Heart right ventricle (tissue), 16 donors: Measurements from ENCODE around the gene COQ4. TPM values are rescaled to one million over a fixed set of nuclear protein-coding genes. Genes with fewer than 3 reads are reported as not detected.
"Not testable (repeated sequence)": the region's sequence is repeated elsewhere in the genome, so short reads cannot be mapped to it uniquely, and the experiment has no call there.

Source experiments
- ATAC-seq, 8 donors: fragments of 200-7000 bp; cut with Tn5 transposase; one replicate each; pipeline ENCODE4 v1.9.1; 2020; ENCODE audit warnings: mild to moderate bottlenecking in 8 of 8, moderate library complexity in 8 of 8, moderate number of reproducible peaks in 1 of 8
- DNase-seq, 2 donors: peaks; one replicate each; pipeline ENCODE4 v3.0.0-alpha.2; 2020
- H3K27ac ChIP-seq, 10 donors: fragments of 200-600 bp; sonication (generic) in 2 of 10; one replicate each; pipeline versions ENCODE4 v1.5.0 to v1.8.0; 2020 to 2022; ENCODE audit warnings: mild to moderate bottlenecking in 3 of 10
- H3K27me3 ChIP-seq, 7 donors: fragments of 200-600 bp; one replicate each; pipeline ENCODE4 v1.8.0; 2021 to 2022; ENCODE audit warnings: mild to moderate bottlenecking in 2 of 7
- H3K36me3 ChIP-seq, 9 donors: fragments of 200-600 bp; sonication (generic) in 1 of 9; one replicate each; pipeline versions ENCODE4 v1.5.0 to v1.8.0; 2020 to 2022; ENCODE audit warnings: mild to moderate bottlenecking in 2 of 9
- H3K4me1 ChIP-seq, 9 donors: fragments of 200-600 bp; sonication (generic) in 1 of 9; one replicate each; pipeline versions ENCODE4 v1.5.0 to v1.8.0; 2020 to 2022; ENCODE audit warnings: mild to moderate bottlenecking in 4 of 9
- H3K4me3 ChIP-seq, 10 donors: fragments of 200-600 bp; sonication (generic) in 2 of 10; one replicate each; pipeline versions ENCODE4 v1.5.0 to v1.8.0; 2020 to 2022; ENCODE audit warnings: mild to moderate bottlenecking in 7 of 10, moderate library complexity in 2 of 10
- H3K9me3 ChIP-seq, 11 donors: fragments of 200-600 bp in 10 of 11; sonication (generic) in 2 of 11; one replicate each; pipeline versions ENCODE4 v1.5.0 to v1.8.0; 2013 to 2022; ENCODE audit warnings: mild to moderate bottlenecking in 2 of 11, control low read depth in 1 of 11, moderate library complexity in 1 of 11
- WGBS, 2 donors: extraction: QIAGEN DNeasy Blood & Tissue Kit; methylation state at CpG; one replicate each; pipeline ENCODE4 v1.1.7; 2013; ENCODE audit warnings: inconsistent platforms in 1 of 2; 5-methylcytosine and 5-hydroxymethylcytosine counted together
- intact Hi-C, 10 donors: fragments of 100-400 bp; cut with DNase I; formaldehyde crosslinking; loops; one replicate each; pipeline versions ENCODE4 v1.11.1 to v1.14.2; 2022
- polyA plus RNA-seq, 2 donors: library from polyadenylated mRNA; stranded (reverse); fragments of 200-250 nt; gene quantifications; one replicate each; pipeline ENCODE4 v1.2.3, GENCODE V29; 2013
- total RNA-seq, 10 donors: library from RNA; stranded (reverse); fragmentation: NEBNext Ultra II Directional in 3 of 10; extraction: Animal tissue kit (Norgen Biotek cat#: 25700) in 3 of 10; gene quantifications; one replicate each; pipeline versions ENCODE4 v1.2.1 to v1.2.4, GENCODE V29; 2021 to 2023
- TF ChIP-seq, protein P1 (sequence below), 9 donors: fragments of 200-600 bp; sonication (generic) in 2 of 9; IDR thresholded peaks; one replicate each; pipeline versions ENCODE4 v1.5.0 to v1.8.0; 2021 to 2022; ENCODE audit warnings: antibody characterized with exemption in 9 of 9, mild to moderate bottlenecking in 5 of 9, moderate library complexity in 1 of 9
- donor health status: Arrhythmogenic right ventricular cardiomyopathy.
- donor health status: ischemic (EF 13 %, LVEDD 7.1; RV severe dilation, severe dysfunction).
- donor health status: healthy with polysubstance abuse.
- donor health status: DM: no; HTN: yes; CAD: no.
- donor health status: DM: no; HTN: no; CAD: no.
- donor health status: ischemic (EF 25% LVEDD 6.9; RV normal size, moderate dysfunction).
- donor health status: ischemic (EF 25% LVEDD 5.7; RV mildly dilated, moderate dysfunction).
- donor health status: healthy.
- donor health status: DM: yes; HTN: yes; CAD: no.
- donor health status: Ischemic cardiomyopathy.
- donor health status: ischemic (EF 35%, LVEDD 5.7; RV mildly dilated, moderate dysfunction).
- donor health status: nonischemic (EF 11% LVEDD 7.7; RV severe dilation, severe dysfunction).
- donor health status: DM: yes; HTN: yes; CAD: no.
- donor health status: PGD.
- donor health status: ischemic (EF 29% LVEDD 5.4; RV normal size, mild dysfunction).
- donor health status: nonischemic (EF 23%, LVEDD 6.1; RV moderate dilation, normal function).

COQ4 gene
- total and polyA plus RNA-seq, 12 donors: 26.5 to 42.8 (median 30.2) TPM

DNA sequence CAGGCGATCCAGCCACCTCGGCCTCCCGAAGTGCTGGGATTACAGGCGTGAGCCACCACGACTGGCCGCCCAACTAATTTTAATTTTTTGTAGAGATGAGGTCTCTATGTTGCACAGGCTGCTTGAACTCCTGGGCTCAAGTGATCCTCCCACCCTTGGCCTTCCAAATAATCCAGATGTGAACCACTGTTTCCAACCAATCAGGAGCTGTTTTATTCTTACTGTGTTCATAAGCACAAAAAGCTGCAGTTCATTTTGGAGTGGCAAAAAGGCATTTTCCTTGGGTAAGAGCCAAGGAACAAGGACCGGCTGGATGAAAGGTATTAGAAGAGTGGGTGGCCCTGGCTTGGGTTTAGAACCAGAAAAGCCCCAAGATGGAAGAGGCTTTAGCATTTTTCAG lies 12.5 kb downstream of the COQ4 start:
- intact Hi-C loops: no loop called here
- H3K4me3 ChIP-seq: no peak overlapping the region
- peaks cover 0 to 7% (median 4%) of the 10 kb centered on the region in 9 donors for H3K4me1 ChIP-seq
- H3K27me3 ChIP-seq: no peaks in the 10 kb centered on the region
- H3K9me3 ChIP-seq: no peaks in the 10 kb centered on the region
- no peak overlapping the region for H3K27ac ChIP-seq
- peaks cover 0 to 43% (median 4%) of the 10 kb centered on the region in 9 donors for H3K36me3 ChIP-seq
- TF ChIP-seq, protein P1, sequence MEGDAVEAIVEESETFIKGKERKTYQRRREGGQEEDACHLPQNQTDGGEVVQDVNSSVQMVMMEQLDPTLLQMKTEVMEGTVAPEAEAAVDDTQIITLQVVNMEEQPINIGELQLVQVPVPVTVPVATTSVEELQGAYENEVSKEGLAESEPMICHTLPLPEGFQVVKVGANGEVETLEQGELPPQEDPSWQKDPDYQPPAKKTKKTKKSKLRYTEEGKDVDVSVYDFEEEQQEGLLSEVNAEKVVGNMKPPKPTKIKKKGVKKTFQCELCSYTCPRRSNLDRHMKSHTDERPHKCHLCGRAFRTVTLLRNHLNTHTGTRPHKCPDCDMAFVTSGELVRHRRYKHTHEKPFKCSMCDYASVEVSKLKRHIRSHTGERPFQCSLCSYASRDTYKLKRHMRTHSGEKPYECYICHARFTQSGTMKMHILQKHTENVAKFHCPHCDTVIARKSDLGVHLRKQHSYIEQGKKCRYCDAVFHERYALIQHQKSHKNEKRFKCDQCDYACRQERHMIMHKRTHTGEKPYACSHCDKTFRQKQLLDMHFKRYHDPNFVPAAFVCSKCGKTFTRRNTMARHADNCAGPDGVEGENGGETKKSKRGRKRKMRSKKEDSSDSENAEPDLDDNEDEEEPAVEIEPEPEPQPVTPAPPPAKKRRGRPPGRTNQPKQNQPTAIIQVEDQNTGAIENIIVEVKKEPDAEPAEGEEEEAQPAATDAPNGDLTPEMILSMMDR (IDR thresholded peaks at IDR 0.05): no peak
- WGBS, 2 donors: 83 to 88% methylated on average over 7 of the region's 7 CpGs
- ATAC-seq (no peak), DNase-seq (no peak)

DNA sequence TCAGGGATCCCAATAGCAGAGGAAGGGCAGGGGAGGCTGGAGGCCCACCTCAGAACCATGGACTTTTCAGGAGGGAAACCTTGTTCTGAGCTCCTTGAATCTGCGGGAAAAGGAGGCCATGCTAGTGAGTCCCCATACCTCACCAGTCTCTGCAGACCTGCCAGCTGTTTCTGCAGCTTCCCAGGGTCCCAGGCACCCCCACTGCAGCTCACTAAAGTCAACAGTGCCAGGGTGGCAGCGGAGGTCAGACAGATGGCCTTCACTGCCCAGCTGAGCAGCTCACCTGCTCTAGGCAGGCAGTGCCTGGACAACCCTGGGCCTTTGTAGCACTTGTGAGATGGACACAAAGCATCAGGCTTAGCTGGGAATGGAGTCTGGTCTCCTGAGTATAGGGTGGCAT lies 13.3 kb downstream of the COQ4 start:
- WGBS, 2 donors: 94 to 96% methylated on average over 2 of the region's 2 CpGs
- Histone ChIP-seq H3K36me3 (peaks cover 0 to 38% (median 4%) of the 10 kb centered on the region in 9 donors), H3K4me3 (no peak overlapping the region), H3K4me1 (peaks cover 0 to 8% (median 6%) of the 10 kb centered on the region in 9 donors), H3K27ac (no peak overlapping the region), H3K27me3 (no peaks in the 10 kb centered on the region), H3K9me3 (no peaks in the 10 kb centered on the region)
- intact Hi-C loops: no loop called here
- ATAC-seq: no peak
- no peak for DNase-seq
- TF ChIP-seq, protein P1 (IDR thresholded peaks at IDR 0.05): no peak

DNA sequence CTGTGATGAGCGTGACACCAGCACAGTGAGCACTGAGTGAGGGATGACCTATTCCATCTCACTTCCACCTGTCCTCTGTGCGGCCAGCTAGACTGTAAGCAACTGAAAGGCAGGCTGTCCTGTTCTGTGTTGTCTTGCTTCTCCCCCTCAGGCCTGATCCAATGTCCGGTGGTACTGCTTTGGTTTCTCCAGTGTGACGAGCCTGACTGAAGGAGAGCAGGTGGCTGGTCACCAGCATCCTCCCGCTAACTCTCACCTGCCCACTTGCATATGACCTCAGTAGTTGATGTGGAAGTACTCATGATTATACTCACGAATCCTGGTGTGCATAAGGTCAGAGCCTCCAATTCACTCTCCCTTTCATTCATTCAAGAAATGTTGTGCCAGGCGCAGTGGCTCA lies 15.3 kb downstream of the COQ4 start:
- no peak for DNase-seq
- TF ChIP-seq, protein P1 (IDR thresholded peaks at IDR 0.05): no peak
- H3K9me3 ChIP-seq: no peaks in the 10 kb centered on the region
- peaks cover 0 to 18% (median 13%) of the 10 kb centered on the region in 9 donors for H3K4me1 ChIP-seq
- H3K27ac ChIP-seq: no peak overlapping the region
- 92 to 94% methylated on average over 7 of the region's 7 CpGs for WGBS, 2 donors
- no peak for ATAC-seq
- no peak overlapping the region for H3K4me3 ChIP-seq
- intact Hi-C loops: no loop called here
- H3K27me3 ChIP-seq: no peaks in the 10 kb centered on the region
- H3K36me3 ChIP-seq: peaks cover 0 to 31% (median 6%) of the 10 kb centered on the region in 9 donors

DNA sequence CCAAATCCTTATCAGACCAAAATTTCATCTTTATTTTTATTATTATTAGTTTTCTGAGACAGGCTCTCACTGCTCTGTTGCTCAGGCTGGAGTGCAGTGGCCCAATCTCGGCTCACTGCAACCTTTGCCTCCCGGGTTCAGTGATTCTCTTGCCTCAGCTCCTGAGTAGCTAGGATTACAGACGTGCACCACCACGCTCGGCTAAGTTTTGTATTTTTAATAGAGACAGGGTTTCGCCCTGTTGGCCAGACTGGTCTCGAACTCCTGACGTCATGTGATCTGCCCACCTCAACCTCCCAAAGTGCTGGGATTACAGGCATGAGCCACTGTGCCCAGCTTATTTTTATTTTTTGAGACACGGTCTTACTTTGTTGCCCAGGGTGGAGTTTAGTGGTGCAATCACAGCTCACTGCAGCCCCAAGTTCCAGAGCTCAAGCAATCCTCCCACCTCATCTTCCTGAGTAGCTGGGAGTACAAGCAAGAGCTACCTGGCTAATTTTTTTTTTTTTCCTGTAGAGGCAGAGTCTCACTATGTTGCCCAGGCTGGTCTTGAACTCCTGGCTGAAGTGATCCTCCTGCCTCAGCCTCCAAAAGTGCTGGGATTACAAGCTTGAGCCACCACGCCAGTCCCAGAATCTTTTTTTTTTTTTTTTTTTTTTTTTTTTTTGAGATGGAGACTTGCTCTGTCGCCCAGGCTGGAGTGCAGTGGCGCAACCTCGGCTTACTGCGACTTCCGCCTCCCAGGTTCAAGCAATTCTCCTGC lies 16.4 kb downstream of the COQ4 start:
- Histone ChIP-seq H3K4me1 (peaks cover 0 to 18% (median 13%) of the 10 kb centered on the region in 9 donors), H3K36me3 (peaks cover 0 to 31% (median 17%) of the 10 kb centered on the region in 9 donors)
- H3K27ac ChIP-seq, intact Hi-C loops, H3K9me3 ChIP-seq, ATAC-seq, DNase-seq, H3K4me3 ChIP-seq, H3K27me3 ChIP-seq: not testable (repeated sequence)
- 94 to 95% methylated on average over 15 of the region's 15 CpGs for WGBS, 2 donors
